ENCODE results near the gene XPNPEP1.

XPNPEP1 gene

DNA sequence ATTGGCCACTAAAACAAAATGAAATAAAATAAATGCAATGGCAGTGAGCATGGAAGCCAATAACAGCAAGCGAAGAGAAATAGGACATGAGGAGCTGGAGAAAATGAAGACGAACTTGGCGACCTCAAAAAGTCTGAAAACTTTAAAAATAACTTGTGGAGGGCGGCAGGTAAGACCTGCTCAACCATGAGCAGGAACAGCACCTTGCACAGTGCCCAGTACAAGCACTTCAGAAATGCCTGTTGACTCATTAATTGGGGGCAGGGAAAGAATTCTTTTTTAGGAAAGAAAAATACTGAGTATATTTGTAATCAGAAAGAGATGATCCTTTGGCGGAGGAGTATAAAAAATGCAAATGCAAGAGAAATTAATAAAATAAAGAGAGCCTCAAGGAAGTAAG is 78.0 kb downstream of the XPNPEP1 start:
- H3K4me3 ChIP-seq (ENCODE audit: insufficient read length, low read depth) = no peak overlapping the region
- no peak for DNase-seq (ENCODE audit: low read depth, low spot score)
- TF ChIP-seq ZNF274 (IDR thresholded peaks at IDR 0.05; ENCODE audit: low read depth, low read length) (no peak), SUZ12 (IDR thresholded peaks at IDR 0.05; ENCODE audit: extremely low read depth, insufficient read depth, insufficient read length) (no peak), YY1 (IDR thresholded peaks at IDR 0.05; ENCODE audit: insufficient read depth, insufficient read length) (no peak)
- H3K27me3 ChIP-seq (ENCODE audit: insufficient read depth, insufficient read length) = no peaks in the 10 kb centered on the region
- no peaks in the 10 kb centered on the region for H3K4me1 ChIP-seq (ENCODE audit: insufficient read depth, insufficient read length)
- H3K9ac ChIP-seq (ENCODE audit: insufficient read length, low read depth) = no peak overlapping the region
- no peaks in the 10 kb centered on the region for H3K36me3 ChIP-seq (ENCODE audit: insufficient read depth, insufficient read length, low read length)
- no peaks in the 10 kb centered on the region for H3K9me3 ChIP-seq (ENCODE audit: insufficient read depth, low read length)

DNA sequence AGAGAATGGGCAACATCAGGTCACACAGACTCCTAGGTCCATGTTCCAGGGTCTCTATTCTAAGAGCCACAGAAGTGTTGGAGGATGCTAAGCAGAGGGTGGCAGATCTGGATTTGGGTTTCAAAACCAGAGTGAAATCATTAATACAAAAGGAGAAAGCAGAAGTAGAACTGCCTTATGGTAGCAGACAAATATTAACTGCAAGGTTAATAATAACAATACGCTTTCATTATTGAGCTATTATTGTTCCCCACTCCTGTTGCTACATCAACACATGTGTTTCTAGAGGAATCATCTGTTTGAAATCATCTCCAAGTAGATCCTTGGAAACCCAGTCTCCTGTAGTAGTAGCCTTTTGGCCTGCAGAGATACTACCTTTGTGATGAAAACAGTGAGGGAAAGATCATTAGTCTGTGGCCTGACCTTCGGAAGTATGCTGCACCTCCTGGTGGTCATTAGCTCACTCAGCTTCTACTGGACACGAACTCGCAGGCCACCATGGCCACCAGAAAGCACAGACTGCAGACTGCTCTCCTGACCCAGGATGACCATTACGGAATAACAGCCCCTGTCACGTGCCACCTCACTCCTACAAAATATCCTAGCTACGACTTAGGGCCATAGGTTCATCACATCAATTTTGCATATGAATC is 84.6 kb downstream of the XPNPEP1 start:
- Histone ChIP-seq H3K4me3 (ENCODE audit: insufficient read length, low read depth) (no peak overlapping the region), H3K4me1 (ENCODE audit: insufficient read depth, insufficient read length) (no peaks in the 10 kb centered on the region), H3K27me3 (ENCODE audit: insufficient read depth, insufficient read length) (no peaks in the 10 kb centered on the region), H3K9me3 (ENCODE audit: insufficient read depth, low read length) (no peaks in the 10 kb centered on the region), H3K9ac (ENCODE audit: insufficient read length, low read depth) (no peak overlapping the region), H3K36me3 (ENCODE audit: insufficient read depth, insufficient read length, low read length) (no peaks in the 10 kb centered on the region)
- DNase-seq (ENCODE audit: low read depth, low spot score) = no peak
- TF ChIP-seq ZNF274 (IDR thresholded peaks at IDR 0.05; ENCODE audit: low read depth, low read length) = no peak
- TF ChIP-seq YY1 (IDR thresholded peaks at IDR 0.05; ENCODE audit: insufficient read depth, insufficient read length) = no peak
- TF ChIP-seq SUZ12 (IDR thresholded peaks at IDR 0.05; ENCODE audit: extremely low read depth, insufficient read depth, insufficient read length) = no peak

DNA sequence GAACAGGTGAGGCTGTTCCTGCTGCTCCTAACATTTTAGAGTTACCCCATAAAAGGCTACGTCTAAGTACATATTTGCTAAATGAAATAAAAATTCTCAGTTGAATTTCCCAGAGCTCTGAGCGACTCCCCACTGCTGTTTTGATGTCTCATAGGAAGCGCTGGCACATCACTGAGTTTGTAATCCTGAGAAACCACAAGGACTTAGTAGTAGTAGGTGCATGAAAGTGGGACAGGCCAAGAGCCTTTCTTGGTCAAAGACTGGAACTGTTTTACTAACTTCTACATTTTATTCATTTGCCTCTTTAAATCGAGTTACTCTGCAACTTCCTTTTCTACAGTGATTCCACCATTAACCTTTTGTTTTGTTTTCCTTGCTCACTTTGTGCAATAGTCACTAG is 85.9 kb downstream of the XPNPEP1 start:
- H3K27me3 ChIP-seq (ENCODE audit: insufficient read depth, insufficient read length) = no peaks in the 10 kb centered on the region
- no peaks in the 10 kb centered on the region for H3K4me1 ChIP-seq (ENCODE audit: insufficient read depth, insufficient read length)
- DNase-seq (ENCODE audit: low read depth, low spot score) = no peak
- no peaks in the 10 kb centered on the region for H3K36me3 ChIP-seq (ENCODE audit: insufficient read depth, insufficient read length, low read length)
- no peak overlapping the region for H3K9ac ChIP-seq (ENCODE audit: insufficient read length, low read depth)
- no peak overlapping the region for H3K4me3 ChIP-seq (ENCODE audit: insufficient read length, low read depth)
- TF ChIP-seq SUZ12 (IDR thresholded peaks at IDR 0.05; ENCODE audit: extremely low read depth, insufficient read depth, insufficient read length) (no peak), YY1 (IDR thresholded peaks at IDR 0.05; ENCODE audit: insufficient read depth, insufficient read length) (no peak), ZNF274 (IDR thresholded peaks at IDR 0.05; ENCODE audit: low read depth, low read length) (no peak)
- no peaks in the 10 kb centered on the region for H3K9me3 ChIP-seq (ENCODE audit: insufficient read depth, low read length)

DNA sequence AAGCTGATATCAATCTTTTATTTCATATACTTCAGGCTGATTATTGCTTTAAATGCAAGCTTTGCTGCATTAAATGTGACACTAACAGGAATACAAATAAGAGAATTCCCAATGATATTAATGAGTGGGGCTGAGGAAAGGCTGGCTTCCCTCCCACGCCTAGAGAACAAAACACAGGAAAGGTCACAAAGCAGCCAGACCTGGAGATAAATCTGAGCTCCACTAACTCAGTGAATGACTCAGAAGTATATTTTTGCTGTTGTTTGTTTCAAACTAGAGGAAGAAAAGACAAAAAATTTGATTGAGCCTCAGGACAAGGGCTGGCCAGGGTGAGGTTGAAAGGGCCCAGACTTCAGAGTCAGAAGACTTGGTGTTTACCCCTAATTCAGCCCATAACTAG is 88.1 kb downstream of the XPNPEP1 start:
- Histone ChIP-seq H3K36me3 (ENCODE audit: insufficient read depth, insufficient read length, low read length) (no peaks in the 10 kb centered on the region), H3K9ac (ENCODE audit: insufficient read length, low read depth) (no peak overlapping the region), H3K4me3 (ENCODE audit: insufficient read length, low read depth) (no peak overlapping the region), H3K27me3 (ENCODE audit: insufficient read depth, insufficient read length) (no peaks in the 10 kb centered on the region), H3K9me3 (ENCODE audit: insufficient read depth, low read length) (no peaks in the 10 kb centered on the region; the same call in 1 of the 2 replicates), H3K4me1 (ENCODE audit: insufficient read depth, insufficient read length) (no peaks in the 10 kb centered on the region)
- no peak for DNase-seq (ENCODE audit: low read depth, low spot score)
- TF ChIP-seq SUZ12 (IDR thresholded peaks at IDR 0.05; ENCODE audit: extremely low read depth, insufficient read depth, insufficient read length) (no peak), YY1 (IDR thresholded peaks at IDR 0.05; ENCODE audit: insufficient read depth, insufficient read length) (no peak), ZNF274 (IDR thresholded peaks at IDR 0.05; ENCODE audit: low read depth, low read length) (no peak)

DNA sequence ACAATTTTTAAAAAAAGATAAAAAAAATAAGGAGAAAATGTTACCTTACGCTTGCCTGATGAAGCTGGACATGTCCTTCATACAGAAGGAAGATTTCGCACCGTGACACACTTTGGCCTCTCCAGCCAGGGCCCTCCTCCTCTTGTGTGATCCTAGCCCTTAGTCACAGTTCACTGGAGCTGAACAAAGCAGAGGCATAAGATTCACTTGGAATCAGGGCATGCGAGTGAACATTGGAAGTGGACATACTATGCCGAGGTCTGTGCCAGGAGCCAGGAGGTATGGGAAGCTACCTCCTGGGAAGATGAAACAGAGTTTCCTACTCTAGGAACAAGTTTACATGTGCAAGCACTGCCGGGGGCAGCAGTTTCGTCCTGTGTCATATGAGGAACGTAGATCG is 91.5 kb downstream of the XPNPEP1 start:
- H3K4me1 ChIP-seq (ENCODE audit: insufficient read depth, insufficient read length) = no peaks in the 10 kb centered on the region
- no peaks in the 10 kb centered on the region for H3K36me3 ChIP-seq (ENCODE audit: insufficient read depth, insufficient read length, low read length)
- TF ChIP-seq ZNF274 (IDR thresholded peaks at IDR 0.05; ENCODE audit: low read depth, low read length) (no peak), YY1 (IDR thresholded peaks at IDR 0.05; ENCODE audit: insufficient read depth, insufficient read length) (no peak), SUZ12 (IDR thresholded peaks at IDR 0.05; ENCODE audit: extremely low read depth, insufficient read depth, insufficient read length) (no peak)
- no peak overlapping the region for H3K4me3 ChIP-seq (ENCODE audit: insufficient read length, low read depth)
- no peak for DNase-seq (ENCODE audit: low read depth, low spot score)
- no peaks in the 10 kb centered on the region; the same call in 1 of the 2 replicates for H3K9me3 ChIP-seq (ENCODE audit: insufficient read depth, low read length)
- no peaks in the 10 kb centered on the region for H3K27me3 ChIP-seq (ENCODE audit: insufficient read depth, insufficient read length)
- H3K9ac ChIP-seq (ENCODE audit: insufficient read length, low read depth) = no peak overlapping the region

DNA sequence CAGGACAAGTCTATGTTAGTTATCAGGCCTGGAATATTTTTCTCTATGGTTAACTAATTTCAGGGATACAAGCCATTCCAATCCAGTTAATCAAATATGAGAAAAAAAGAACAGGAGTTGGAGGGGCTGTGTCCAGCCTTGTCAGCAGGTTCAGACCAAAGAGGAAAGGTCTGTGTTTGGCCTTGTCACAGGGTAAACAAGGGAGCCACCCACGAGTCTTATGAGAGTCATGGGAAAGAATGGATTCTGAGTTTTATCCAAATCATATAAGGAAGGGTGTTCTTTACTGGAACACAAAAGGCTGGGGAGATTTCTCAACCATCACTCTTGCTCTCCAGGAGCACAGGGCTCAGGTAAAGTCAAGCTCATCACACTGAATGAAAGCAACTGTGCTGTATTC is 99.1 kb downstream of the XPNPEP1 start:
- no peaks in the 10 kb centered on the region for H3K27me3 ChIP-seq (ENCODE audit: insufficient read depth, insufficient read length)
- H3K36me3 ChIP-seq (ENCODE audit: insufficient read depth, insufficient read length, low read length) = no peaks in the 10 kb centered on the region
- TF ChIP-seq YY1 (IDR thresholded peaks at IDR 0.05; ENCODE audit: insufficient read depth, insufficient read length) (no peak), ZNF274 (IDR thresholded peaks at IDR 0.05; ENCODE audit: low read depth, low read length) (no peak), SUZ12 (IDR thresholded peaks at IDR 0.05; ENCODE audit: extremely low read depth, insufficient read depth, insufficient read length) (no peak)
- no peak for DNase-seq (ENCODE audit: low read depth, low spot score)
- no peak overlapping the region for H3K9ac ChIP-seq (ENCODE audit: insufficient read length, low read depth)
- no peaks in the 10 kb centered on the region for H3K4me1 ChIP-seq (ENCODE audit: insufficient read depth, insufficient read length)
- H3K4me3 ChIP-seq (ENCODE audit: insufficient read length, low read depth) = no peak overlapping the region
- H3K9me3 ChIP-seq (ENCODE audit: insufficient read depth, low read length) = no peaks in the 10 kb centered on the region; the same call in 1 of the 2 replicates

DNA sequence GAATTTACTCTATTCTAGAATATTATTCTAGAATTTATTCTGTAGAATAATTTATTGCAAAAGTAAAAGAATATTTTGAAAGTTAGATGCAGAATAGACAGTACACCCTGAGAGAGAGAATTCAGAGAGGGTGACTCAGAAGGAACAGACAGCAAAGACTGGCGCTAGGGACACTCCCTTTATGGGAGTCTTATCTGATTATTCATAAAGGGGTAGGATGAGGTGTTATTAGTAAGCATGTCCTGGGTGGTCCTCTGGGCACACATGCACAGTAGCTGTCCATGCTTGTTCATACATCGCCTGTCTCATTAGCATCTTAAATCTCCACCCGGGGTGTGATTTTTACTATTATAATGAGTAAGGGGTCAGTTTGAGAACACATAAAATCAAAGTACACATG is 100.1 kb downstream of the XPNPEP1 start:
- no peaks in the 10 kb centered on the region; the same call in 1 of the 2 replicates for H3K9me3 ChIP-seq (ENCODE audit: insufficient read depth, low read length)
- H3K36me3 ChIP-seq (ENCODE audit: insufficient read depth, insufficient read length, low read length) = no peaks in the 10 kb centered on the region
- DNase-seq (ENCODE audit: low read depth, low spot score) = no peak
- no peak overlapping the region for H3K9ac ChIP-seq (ENCODE audit: insufficient read length, low read depth)
- H3K4me1 ChIP-seq (ENCODE audit: insufficient read depth, insufficient read length) = no peaks in the 10 kb centered on the region
- no peak for TF ChIP-seq YY1 (IDR thresholded peaks at IDR 0.05; ENCODE audit: insufficient read depth, insufficient read length)
- no peak for TF ChIP-seq SUZ12 (IDR thresholded peaks at IDR 0.05; ENCODE audit: extremely low read depth, insufficient read depth, insufficient read length)
- TF ChIP-seq ZNF274 (IDR thresholded peaks at IDR 0.05; ENCODE audit: low read depth, low read length) = no peak
- no peaks in the 10 kb centered on the region for H3K27me3 ChIP-seq (ENCODE audit: insufficient read depth, insufficient read length)
- H3K4me3 ChIP-seq (ENCODE audit: insufficient read length, low read depth) = no peak overlapping the region
